Smooth muscle cell (in vitro differentiated cells): ENCODE measurements around the gene MAGT1. TPM values are rescaled to one million over a fixed set of nuclear protein-coding genes. Genes with fewer than 3 reads are reported as not detected.

ENCODE experiments used
- DNase-seq: peaks from one replicate; lab custom pipeline; 2025; ENCODE audit not compliant: unreplicated experiment; lab: John Stamatoyannopoulos, UW
- H2AFZ ChIP-seq: fragments of 200-600 bp; sonication (generic); 2 replicates; pipeline ENCODE4 v1.6.0; 2016; ENCODE audit warnings: antibody characterized with exemption, low read depth, mild to moderate bottlenecking
- H3F3A ChIP-seq: fragments of 200-600 bp; sonication (generic); 2 replicates; pipeline ENCODE4 v1.6.0; 2017; ENCODE audit warnings: antibody characterized with exemption, low read depth
- H3K27ac ChIP-seq: fragments of 200-600 bp; sonication (generic); 2 replicates; pipeline ENCODE4 v1.5.1; 2016; ENCODE audit warnings: low read depth, mild to moderate bottlenecking
- H3K27me3 ChIP-seq: fragments of 200-600 bp; sonication (generic); 2 replicates; pipeline ENCODE4 v1.6.1; 2016; ENCODE audit warnings: low read depth, mild to moderate bottlenecking
- H3K36me3 ChIP-seq: fragments of 200-600 bp; sonication (generic); 2 replicates; pipeline ENCODE4 v1.5.1; 2016; ENCODE audit warnings: low read depth
- H3K4me1 ChIP-seq: fragments of 200-600 bp; sonication (generic); 2 replicates; pipeline ENCODE4 v1.5.1; 2016; ENCODE audit warnings: low read depth
- H3K4me2 ChIP-seq: fragments of 200-600 bp; sonication (generic); 2 replicates; pipeline ENCODE4 v1.6.0; 2016; ENCODE audit warnings: mild to moderate bottlenecking
- H3K4me3 ChIP-seq: fragments of 200-600 bp; sonication (generic); 2 replicates; pipeline ENCODE4 v1.5.1; 2016; ENCODE audit warnings: mild to moderate bottlenecking
- H3K79me2 ChIP-seq: fragments of 200-600 bp; sonication (generic); 2 replicates; pipeline ENCODE4 v1.6.0; 2016; ENCODE audit warnings: low read depth, mild to moderate bottlenecking
- H3K9ac ChIP-seq: fragments of 200-600 bp; sonication (generic); 2 replicates; pipeline ENCODE4 v1.6.0; 2016; ENCODE audit warnings: low read depth
- H3K9me3 ChIP-seq: fragments of 200-600 bp; sonication (generic); replicated peaks from 2 replicates; pipeline ENCODE4 v1.5.1; 2016; ENCODE audit warnings: low read depth
- H4K20me1 ChIP-seq: fragments of 200-600 bp; sonication (generic); 2 replicates; pipeline ENCODE4 v1.6.0; 2016; ENCODE audit warnings: low read depth
- CTCF ChIP-seq: fragments of 200-600 bp; sonication (generic); IDR thresholded peaks from 2 replicates; pipeline ENCODE4 v1.5.1; 2017; ENCODE audit warnings: borderline replicate concordance, mild to moderate bottlenecking, antibody characterized with exemption; ENCODE audit not compliant: insufficient read depth, poor library complexity, severe bottlenecking
- WGBS: methylation state at CpG from one replicate; pipeline ENCODE4 v1.1.7; 2016; ENCODE audit warnings: low lambda C conversion rate; 5-methylcytosine and 5-hydroxymethylcytosine counted together
- polyA plus RNA-seq: library from polyadenylated mRNA; unstranded; fragments of >200 nt; fragmentation: Nextera tagmentation; extraction: Ambion mirVana; gene quantifications from 2 replicates; pipeline ENCODE4 v1.2.1, GENCODE V29; 2016
- total RNA-seq: library from RNA; depleted of rRNA; stranded (reverse); fragments of >200 nt; gene quantifications from 2 replicates; pipeline ENCODE4 v1.2.3, GENCODE V29; 2014

Gene MAGT1
- total and polyA plus RNA-seq, 2 experiments from 2014 or later = 48.0 to 129 TPM

DNA sequence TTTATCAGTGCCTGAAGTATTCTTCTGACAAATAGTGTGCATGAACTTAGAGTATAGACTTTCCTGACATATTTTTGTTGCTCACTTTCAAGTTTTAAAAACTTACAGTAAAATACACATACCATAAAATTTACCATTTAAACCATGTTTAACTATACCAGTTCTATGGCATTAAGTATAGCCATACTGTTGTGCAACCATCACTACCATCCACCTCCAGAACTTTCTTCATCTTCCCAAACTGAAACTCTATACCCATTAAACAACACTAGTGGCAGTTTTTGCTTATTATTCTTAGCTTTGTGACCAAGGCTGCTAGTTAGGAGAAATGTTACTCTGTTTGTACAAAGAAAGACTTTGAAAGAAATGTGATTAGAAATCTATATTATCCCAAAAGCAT is 41.1 kb upstream of the MAGT1 start:
- no peak for DNase-seq
- Histone ChIP-seq H3K27me3 (no peaks in the 10 kb centered on the region), H3K4me2 (no peak overlapping the region), H3K79me2 (no peaks in the 10 kb centered on the region), H3K36me3 (no peaks in the 10 kb centered on the region), H2AFZ (no peak overlapping the region), H3K9ac (no peak overlapping the region), H3K9me3 (no peaks in the 10 kb centered on the region), H3F3A (no peaks in the 10 kb centered on the region), H3K4me1 (no peaks in the 10 kb centered on the region), H4K20me1 (no peaks in the 10 kb centered on the region), H3K4me3 (no peak overlapping the region), H3K27ac (no peak overlapping the region)
- no peak for TF ChIP-seq CTCF

- H3K4me3 ChIP-seq = no peak overlapping the region
- H3K36me3 ChIP-seq = no peaks in the 10 kb centered on the region
- no peaks in the 10 kb centered on the region for H3K27me3 ChIP-seq
- H3F3A ChIP-seq = no peaks in the 10 kb centered on the region
- no peaks in the 10 kb centered on the region for H4K20me1 ChIP-seq
- H3K79me2 ChIP-seq = no peaks in the 10 kb centered on the region
- no peak for TF ChIP-seq CTCF
- no peak overlapping the region for H3K9ac ChIP-seq
- H3K4me1 ChIP-seq = no peaks in the 10 kb centered on the region
- no peak overlapping the region for H3K27ac ChIP-seq
- no peak overlapping the region for H2AFZ ChIP-seq
- no peaks in the 10 kb centered on the region for H3K9me3 ChIP-seq
- no peak overlapping the region for H3K4me2 ChIP-seq
- WGBS = 68% methylated on average over 1 of the region's 1 CpG
- no peak for DNase-seq
Observed at GRCh38 chrX:77935886-77936285, 40.7 kb upstream of the MAGT1 start.

DNA sequence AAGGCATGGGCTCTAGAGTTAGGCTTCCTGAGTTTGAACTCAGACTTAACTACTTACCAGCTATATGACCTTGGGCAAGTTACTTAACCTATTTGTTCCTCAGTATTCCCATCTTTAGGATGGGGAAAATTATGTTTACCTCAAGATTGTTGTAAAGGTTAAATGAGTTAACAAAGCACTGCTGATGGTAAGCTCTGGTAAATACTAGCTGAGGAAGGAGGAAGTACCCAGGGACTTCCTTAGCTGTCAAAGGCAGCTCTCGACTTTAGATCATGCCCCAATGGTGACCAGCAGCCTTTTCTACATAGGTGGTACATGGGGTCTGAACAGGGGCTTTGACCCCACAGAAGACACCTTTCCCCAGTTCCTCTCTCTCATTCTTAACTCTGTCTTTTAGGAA is 35.3 kb upstream of the MAGT1 start:
- H3K36me3 ChIP-seq = no peaks in the 10 kb centered on the region
- H3K27ac ChIP-seq = no peak overlapping the region
- H3K4me3 ChIP-seq = no peak overlapping the region
- H3K9ac ChIP-seq = no peak overlapping the region
- H3K27me3 ChIP-seq = no peaks in the 10 kb centered on the region
- 83% methylated on average over 1 of the region's 1 CpG for WGBS
- no peaks in the 10 kb centered on the region for H3K4me1 ChIP-seq
- H3K9me3 ChIP-seq = no peaks in the 10 kb centered on the region
- peaks cover 5% of the 10 kb centered on the region for H3K79me2 ChIP-seq
- no peak overlapping the region for H3K4me2 ChIP-seq
- H4K20me1 ChIP-seq = no peaks in the 10 kb centered on the region
- no peak for TF ChIP-seq CTCF
- H3F3A ChIP-seq = no peaks in the 10 kb centered on the region
- H2AFZ ChIP-seq = no peak overlapping the region
- DNase-seq = no peak

GRCh38 chrX:77925764-77926163 is 30.5 kb upstream of the MAGT1 start:
- WGBS = 72% methylated on average over 3 of the region's 3 CpGs
- H3K79me2 ChIP-seq = peaks cover 5% of the 10 kb centered on the region
- no peaks in the 10 kb centered on the region for H3K27me3 ChIP-seq
- no peaks in the 10 kb centered on the region for H3F3A ChIP-seq
- peaks cover 12% of the 10 kb centered on the region for H4K20me1 ChIP-seq
- H2AFZ ChIP-seq = no peak overlapping the region
- no peaks in the 10 kb centered on the region for H3K36me3 ChIP-seq
- H3K4me1 ChIP-seq = no peaks in the 10 kb centered on the region
- H3K9ac ChIP-seq = no peak overlapping the region
- TF ChIP-seq CTCF = no peak
- H3K4me3 ChIP-seq = no peak overlapping the region
- no peak overlapping the region for H3K4me2 ChIP-seq
- no peak overlapping the region for H3K27ac ChIP-seq
- H3K9me3 ChIP-seq = no peaks in the 10 kb centered on the region
- no peak for DNase-seq
